GM13977 (cell line): ENCODE measurements around the gene FRMD4A.
"Not testable (repeated sequence)": the region's sequence is repeated elsewhere in the genome, so short reads cannot be mapped to it uniquely, and the experiment has no call there.

Source experiments
- DNase-seq: peaks from one replicate; pipeline ENCODE4 v3.0.0; 2012; ENCODE audit warnings: low spot score
- CTCF ChIP-seq: IDR thresholded peaks from 2 replicates; pipeline ENCODE4 v1.5.1; 2012; ENCODE audit warnings: mild to moderate bottlenecking, control low read depth; ENCODE audit not compliant: insufficient read depth; ENCODE audit errors: extremely low read depth, missing control alignments
- in situ Hi-C: fragments of 300-500 bp; cut with MboI; formaldehyde crosslinking; loops from one replicate; pipeline ENCODE4 v1.12.0; 2022; ENCODE audit warnings: low sequenced_read_pairs, low pct_unique_long_range_greater_than_20kb, mixed read lengths, inconsistent platforms; ENCODE audit not compliant: unreplicated experiment

The FRMD4A gene

GRCh38 chr10:14144451-14144850 is 186.3 kb downstream of the FRMD4A start:
- no peak for TF ChIP-seq CTCF
- no peak for DNase-seq
- in situ Hi-C loops: no loop called here

GRCh38 chr10:14142606-14143250 is 188.0 kb downstream of the FRMD4A start:
- TF ChIP-seq CTCF: no peak
- DNase-seq: no peak
- in situ Hi-C loops: no loop called here

- no peak for DNase-seq
- no peak for TF ChIP-seq CTCF
- in situ Hi-C loops: no loop called here
Observed at GRCh38 chr10:14141283-14141682, 189.4 kb downstream of the FRMD4A start.

- in situ Hi-C loops: no loop called here
- no peak for TF ChIP-seq CTCF
- no peak for DNase-seq
Observed at GRCh38 chr10:14137391-14137790, 193.3 kb downstream of the FRMD4A start.

- in situ Hi-C loops, DNase-seq: not testable (repeated sequence)
Observed at GRCh38 chr10:14135196-14135595, 195.5 kb downstream of the FRMD4A start.

GRCh38 chr10:14134275-14134674 is 196.4 kb downstream of the FRMD4A start:
- in situ Hi-C loops: no loop called here
- no peak for TF ChIP-seq CTCF
- no peak for DNase-seq

GRCh38 chr10:14131261-14131960 is 199.3 kb downstream of the FRMD4A start:
- in situ Hi-C loops: no loop called here
- TF ChIP-seq CTCF: no peak

More at GRCh38 chr10:14131261-14131960, 199.3 kb downstream of the FRMD4A start:
- no peak for DNase-seq
